GM23338 (cell line): ENCODE results near the gene ZNHIT1. TPM values are rescaled to one million over a fixed set of nuclear protein-coding genes. Genes with fewer than 3 reads are reported as not detected.

ENCODE experiments used
- ATAC-seq: fragments of 200-7000 bp; cut with Tn5 transposase; 3 replicates; pipeline ENCODE4 v1.9.1; 2020
- DNase-seq: peaks from one replicate; pipeline ENCODE4 v3.0.0-alpha.2; 2015; ENCODE audit warnings: low spot score
- H2AFZ ChIP-seq: fragments of 200-600 bp; sonication (generic); 2 replicates; pipeline ENCODE4 v1.8.0; 2016; ENCODE audit warnings: antibody characterized with exemption, mild to moderate bottlenecking, moderate library complexity
- H3F3A ChIP-seq: fragments of 200-600 bp; sonication (generic); replicated peaks from 2 replicates; pipeline ENCODE4 v1.8.0; 2017; ENCODE audit warnings: antibody characterized with exemption, mixed run types, low read depth
- H3K27ac ChIP-seq: fragments of 200-600 bp; sonication (generic); 2 replicates; pipeline ENCODE4 v1.6.1; 2016; ENCODE audit warnings: low read depth
- H3K27me3 ChIP-seq: fragments of 200-600 bp; sonication (generic); 2 replicates; pipeline ENCODE4 v1.8.0; 2016; ENCODE audit warnings: mild to moderate bottlenecking, mixed run types, moderate library complexity; ENCODE audit not compliant: insufficient read depth
- H3K36me3 ChIP-seq: fragments of 200-600 bp; sonication (generic); 2 replicates; pipeline ENCODE4 v1.8.0; 2016; ENCODE audit warnings: mild to moderate bottlenecking; ENCODE audit not compliant: insufficient read depth
- H3K4me1 ChIP-seq: fragments of 200-600 bp; sonication (generic); 2 replicates; pipeline ENCODE4 v1.8.0; 2016; ENCODE audit warnings: mild to moderate bottlenecking, moderate library complexity; ENCODE audit not compliant: insufficient read depth
- H3K4me2 ChIP-seq: fragments of 200-600 bp; sonication (generic); 2 replicates; pipeline ENCODE4 v1.7.1; 2017; ENCODE audit warnings: mixed run types
- H3K4me3 ChIP-seq: fragments of 200-600 bp; sonication (generic); 2 replicates; pipeline ENCODE4 v1.6.1; 2016; ENCODE audit warnings: mixed run types
- H3K79me2 ChIP-seq: fragments of 200-600 bp; sonication (generic); replicated peaks from 2 replicates; pipeline ENCODE4 v1.8.0; 2017; ENCODE audit warnings: mild to moderate bottlenecking; ENCODE audit not compliant: insufficient read depth
- H3K9me2 ChIP-seq: fragments of 200-600 bp; sonication (generic); 2 replicates; pipeline ENCODE4 v1.8.0; 2017; ENCODE audit not compliant: insufficient read depth
- H4K20me1 ChIP-seq: fragments of 200-600 bp; sonication (generic); replicated peaks from 2 replicates; pipeline ENCODE4 v1.8.0; 2017; ENCODE audit warnings: mild to moderate bottlenecking; ENCODE audit not compliant: insufficient read depth
- H3K27ac Mint-ChIP-seq: 2 replicates; pipeline ENCODE4 v1.8.0; 2020; ENCODE audit warnings: inconsistent platforms, mild to moderate bottlenecking, moderate library complexity, mixed read lengths
- H3K27me3 Mint-ChIP-seq: 3 replicates; pipeline ENCODE4 v1.8.0; 2022; ENCODE audit warnings: low read depth, mild to moderate bottlenecking, moderate library complexity, mixed read lengths, inconsistent platforms; ENCODE audit not compliant: insufficient read depth, poor library complexity
- H3K36me3 Mint-ChIP-seq: 3 replicates; pipeline ENCODE4 v1.8.0; 2021; ENCODE audit warnings: low read depth, mild to moderate bottlenecking, inconsistent platforms, moderate library complexity, mixed read lengths
- H3K4me1 Mint-ChIP-seq: 3 replicates; pipeline ENCODE4 v1.8.0; 2020; ENCODE audit warnings: mild to moderate bottlenecking, inconsistent platforms, mixed read lengths
- H3K4me3 Mint-ChIP-seq: 3 replicates; pipeline ENCODE4 v1.8.0; 2021; ENCODE audit warnings: moderate library complexity, mild to moderate bottlenecking, inconsistent platforms, mixed read lengths
- H3K9me3 Mint-ChIP-seq: 3 replicates; pipeline ENCODE4 v1.8.0; 2020; ENCODE audit warnings: moderate library complexity, mild to moderate bottlenecking, inconsistent platforms, mixed read lengths
- EZH2 ChIP-seq: fragments of 200-600 bp; sonication (generic); IDR thresholded peaks from one replicate; pipeline ENCODE4 v1.8.0; 2017; ENCODE audit warnings: antibody characterized with exemption, mild to moderate bottlenecking, low read depth; ENCODE audit not compliant: unreplicated experiment
- POLR2AphosphoS5 ChIP-seq: IDR thresholded peaks from 2 replicates; pipeline ENCODE4 v1.6.1; 2016; ENCODE audit warnings: antibody characterized with exemption, low read depth
- ZNF331 ChIP-seq: fragments of 250-450 bp; sonication (Bioruptor Pico); IDR thresholded peaks from 2 replicates; pipeline ENCODE4 v1.5.0; 2020; ENCODE audit warnings: low read depth, mild to moderate bottlenecking, moderate library complexity
- ZNF462 ChIP-seq: fragments of 250-450 bp; sonication (Bioruptor Pico); IDR thresholded peaks from 2 replicates; pipeline ENCODE4 v1.5.0; 2020; ENCODE audit warnings: mild to moderate bottlenecking, moderate library complexity
- polyA plus RNA-seq: library from polyadenylated mRNA; unstranded; fragments of >200 nt; fragmentation: Nextera tagmentation; extraction: Ambion mirVana; gene quantifications from 2 replicates; pipeline ENCODE4 v1.2.1, GENCODE V29; 2016
- total RNA-seq: library from RNA; depleted of rRNA; stranded (reverse); fragments of >200 nt; shearing (Covaris generic); gene quantifications from 2 replicates; pipeline ENCODE4 v1.2.3, GENCODE V29; 2014
- TF ChIP-seq, protein P1 (sequence below): IDR thresholded peaks from one replicate; pipeline ENCODE4 v1.6.1; 2018; ENCODE audit warnings: antibody characterized with exemption; ENCODE audit not compliant: unreplicated experiment

The ZNHIT1 gene
- total and polyA plus RNA-seq, 2 experiments from 2014 or later = 64.6 to 113 TPM

- Histone ChIP-seq H3K9me2 (no peaks in the 10 kb centered on the region), H3K4me1 (peaks cover 47% of the 10 kb centered on the region), H3K4me3 (no peak overlapping the region), H3K79me2 (no peaks in the 10 kb centered on the region), H3K27ac (no peak overlapping the region), H2AFZ (no peak overlapping the region), H3K27me3 (no peaks in the 10 kb centered on the region), H3K36me3 (no peaks in the 10 kb centered on the region), H4K20me1 (no peaks in the 10 kb centered on the region; the same call in 1 of the 2 replicates), H3F3A (peaks cover 31% of the 10 kb centered on the region), H3K4me2 (no peak overlapping the region)
- H3K27ac Mint-ChIP-seq = no peak overlapping the region
- peaks cover 18% of the 10 kb centered on the region for H3K27me3 Mint-ChIP-seq
- TF ChIP-seq POLR2AphosphoS5 (no peak; the same call in 1 of the 2 replicates), ZNF462 (no peak), EZH2 (no peak), ZNF331 (CRISPR knock-in tag) (no peak)
- TF ChIP-seq, protein P1, sequence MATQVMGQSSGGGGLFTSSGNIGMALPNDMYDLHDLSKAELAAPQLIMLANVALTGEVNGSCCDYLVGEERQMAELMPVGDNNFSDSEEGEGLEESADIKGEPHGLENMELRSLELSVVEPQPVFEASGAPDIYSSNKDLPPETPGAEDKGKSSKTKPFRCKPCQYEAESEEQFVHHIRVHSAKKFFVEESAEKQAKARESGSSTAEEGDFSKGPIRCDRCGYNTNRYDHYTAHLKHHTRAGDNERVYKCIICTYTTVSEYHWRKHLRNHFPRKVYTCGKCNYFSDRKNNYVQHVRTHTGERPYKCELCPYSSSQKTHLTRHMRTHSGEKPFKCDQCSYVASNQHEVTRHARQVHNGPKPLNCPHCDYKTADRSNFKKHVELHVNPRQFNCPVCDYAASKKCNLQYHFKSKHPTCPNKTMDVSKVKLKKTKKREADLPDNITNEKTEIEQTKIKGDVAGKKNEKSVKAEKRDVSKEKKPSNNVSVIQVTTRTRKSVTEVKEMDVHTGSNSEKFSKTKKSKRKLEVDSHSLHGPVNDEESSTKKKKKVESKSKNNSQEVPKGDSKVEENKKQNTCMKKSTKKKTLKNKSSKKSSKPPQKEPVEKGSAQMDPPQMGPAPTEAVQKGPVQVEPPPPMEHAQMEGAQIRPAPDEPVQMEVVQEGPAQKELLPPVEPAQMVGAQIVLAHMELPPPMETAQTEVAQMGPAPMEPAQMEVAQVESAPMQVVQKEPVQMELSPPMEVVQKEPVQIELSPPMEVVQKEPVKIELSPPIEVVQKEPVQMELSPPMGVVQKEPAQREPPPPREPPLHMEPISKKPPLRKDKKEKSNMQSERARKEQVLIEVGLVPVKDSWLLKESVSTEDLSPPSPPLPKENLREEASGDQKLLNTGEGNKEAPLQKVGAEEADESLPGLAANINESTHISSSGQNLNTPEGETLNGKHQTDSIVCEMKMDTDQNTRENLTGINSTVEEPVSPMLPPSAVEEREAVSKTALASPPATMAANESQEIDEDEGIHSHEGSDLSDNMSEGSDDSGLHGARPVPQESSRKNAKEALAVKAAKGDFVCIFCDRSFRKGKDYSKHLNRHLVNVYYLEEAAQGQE = no peak
- ATAC-seq (no peak), DNase-seq (no peak)
- peaks cover 11% of the 10 kb centered on the region for H3K36me3 Mint-ChIP-seq
- H3K9me3 Mint-ChIP-seq = no peaks in the 10 kb centered on the region
- peaks cover 35% of the 10 kb centered on the region for H3K4me1 Mint-ChIP-seq
- H3K4me3 Mint-ChIP-seq = no peak overlapping the region
Observed at GRCh38 chr7:101235522-101235921, 17.6 kb downstream of the ZNHIT1 start.
